HG03575 (cell line): ENCODE measurements around the gene TPD52L2.
"Not testable (repeated sequence)": the region's sequence is repeated elsewhere in the genome, so short reads cannot be mapped to it uniquely, and the experiment has no call there.

ENCODE experiments used
- ATAC-seq: cut with Tn5 transposase; IDR thresholded peaks from one replicate; pipeline ENCODE4 v1.9.1; 2021; ENCODE audit not compliant: unreplicated experiment, insufficient number of reproducible peaks, low FRiP score; ENCODE audit errors: extremely low read depth

The TPD52L2 gene

GRCh38 chr20:63851548-63851943 is 13.5 kb upstream of the TPD52L2 start:
- ATAC-seq, result not testable (repeated sequence)

- not testable (repeated sequence) for ATAC-seq
These were observed 11.4 kb upstream of the TPD52L2 start for GRCh38 chr20:63853733-63854068.

DNA sequence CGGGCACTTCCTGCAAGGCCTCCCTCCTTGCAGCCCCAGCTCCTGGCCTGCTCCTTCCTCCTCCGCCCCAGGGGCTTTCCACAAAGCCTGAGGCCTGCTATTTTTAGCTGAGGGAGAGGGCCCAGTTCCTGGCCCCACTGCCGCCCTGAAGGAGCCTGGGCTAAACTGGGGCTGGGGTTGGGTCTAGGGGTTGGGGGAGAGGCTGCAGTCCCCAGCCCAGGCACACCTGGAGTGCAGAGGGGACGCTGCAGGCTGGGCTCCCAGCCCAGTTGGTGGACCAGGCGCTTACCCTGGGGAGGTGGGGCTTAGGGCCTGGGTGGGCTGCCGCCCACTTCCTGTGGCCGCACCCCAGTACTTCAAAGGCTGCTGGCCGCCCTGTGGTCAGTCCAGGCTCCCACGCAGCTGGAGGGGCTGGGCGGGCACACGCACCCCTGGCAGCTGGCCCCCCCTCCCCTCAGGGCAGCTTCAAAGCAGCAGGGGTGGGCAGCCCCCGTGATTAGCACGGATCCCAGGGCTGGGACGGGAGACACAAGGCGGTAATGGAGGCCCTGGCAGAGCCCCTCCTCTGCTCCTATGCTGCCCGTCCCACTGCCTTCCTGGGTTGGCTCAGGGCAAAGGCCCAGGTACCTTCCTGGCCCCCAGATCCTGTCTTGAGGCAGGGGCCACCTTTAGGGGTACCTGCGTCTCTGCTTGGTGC is 10.9 kb upstream of the TPD52L2 start:
- ATAC-seq, result no peak

DNA sequence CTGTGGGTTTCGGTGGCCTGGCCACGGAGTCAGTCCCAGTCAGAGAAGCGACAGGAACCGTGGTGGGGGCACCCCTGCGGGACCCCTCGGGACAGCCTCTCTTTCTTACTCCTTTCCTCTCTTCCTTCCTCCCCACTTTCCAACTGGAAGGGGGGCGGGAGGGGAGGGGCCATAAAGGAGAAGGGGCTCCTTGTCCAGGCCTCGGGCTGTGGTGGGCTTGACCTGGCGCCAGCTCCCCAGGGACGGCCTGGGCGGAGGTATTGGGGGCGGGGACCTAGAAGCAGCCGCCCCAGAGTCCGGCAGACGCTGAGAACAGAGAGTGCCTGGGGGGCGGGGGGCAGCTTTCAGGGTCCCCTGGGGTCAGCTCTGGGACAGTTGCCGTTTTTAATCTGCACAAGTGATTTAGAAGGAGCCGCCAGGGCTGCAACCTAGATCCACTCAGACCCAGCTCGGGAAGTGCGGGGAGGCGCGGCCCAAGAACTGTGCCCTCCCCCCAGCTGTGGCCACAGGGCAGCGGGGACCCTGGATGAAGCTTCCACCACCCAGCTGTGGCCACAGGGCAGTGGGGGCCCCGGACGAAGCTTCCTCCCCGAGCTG is 10.2 kb upstream of the TPD52L2 start:
- no peak for ATAC-seq

GRCh38 chr20:63855363-63856097 is 9.5 kb upstream of the TPD52L2 start:
- ATAC-seq, result no peak

GRCh38 chr20:63856098-63856511 is 9.0 kb upstream of the TPD52L2 start:
- no peak for ATAC-seq

- ATAC-seq, result no peak
These were observed 7.2 kb upstream of the TPD52L2 start for GRCh38 chr20:63857764-63858392.

DNA sequence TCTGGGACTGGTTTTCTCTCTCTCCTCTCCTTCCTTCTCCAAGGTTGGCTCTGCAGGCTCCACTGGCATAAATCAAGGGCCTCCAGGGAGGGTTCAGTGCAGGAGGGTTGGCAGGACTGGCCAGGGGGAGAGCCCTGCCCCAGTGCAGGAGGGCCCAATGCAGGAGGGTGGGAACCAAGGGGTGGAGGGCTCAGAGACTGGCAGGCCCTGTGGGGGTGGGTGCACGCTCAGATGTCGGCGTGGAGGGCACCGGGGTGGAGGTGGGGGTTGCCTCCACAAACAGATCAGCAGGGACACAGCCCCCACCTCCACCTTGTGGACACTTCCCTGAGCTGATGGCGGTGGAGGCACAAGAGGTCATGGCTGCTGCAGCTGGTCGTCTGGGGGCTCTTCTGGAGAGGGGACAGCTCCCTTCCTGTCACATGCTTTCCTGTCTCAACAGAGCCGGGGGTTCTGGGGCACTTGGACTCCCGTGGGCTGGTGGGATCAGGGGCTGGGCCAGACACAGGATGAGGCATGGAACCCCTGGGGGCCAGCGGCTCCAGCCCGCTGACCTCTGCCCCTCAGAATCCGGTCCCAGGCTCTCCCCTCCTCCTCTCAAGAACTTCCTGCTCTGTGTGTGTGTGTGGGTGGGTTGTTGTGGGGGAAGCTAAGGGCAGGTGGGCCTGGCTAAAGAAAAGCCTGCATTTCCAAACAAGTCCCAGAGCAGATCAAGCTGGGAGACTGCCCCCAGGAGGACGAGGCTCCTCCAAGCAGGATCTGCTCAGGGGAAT is 6.5 kb upstream of the TPD52L2 start:
- ATAC-seq, result no peak

- ATAC-seq, result no peak
These were observed 5.8 kb upstream of the TPD52L2 start for GRCh38 chr20:63859166-63859699.

- ATAC-seq, result no peak
These were observed 4.6 kb upstream of the TPD52L2 start for GRCh38 chr20:63860325-63861051.

GRCh38 chr20:63861365-63861934 is 3.6 kb upstream of the TPD52L2 start, which contains the start of gene ABHD16B:
TSS of gene ABHD16B (plus strand) at chr20:63861498. CDS start at chr20:63861541, 43 bp downstream.
- ATAC-seq, result no peak

DNA sequence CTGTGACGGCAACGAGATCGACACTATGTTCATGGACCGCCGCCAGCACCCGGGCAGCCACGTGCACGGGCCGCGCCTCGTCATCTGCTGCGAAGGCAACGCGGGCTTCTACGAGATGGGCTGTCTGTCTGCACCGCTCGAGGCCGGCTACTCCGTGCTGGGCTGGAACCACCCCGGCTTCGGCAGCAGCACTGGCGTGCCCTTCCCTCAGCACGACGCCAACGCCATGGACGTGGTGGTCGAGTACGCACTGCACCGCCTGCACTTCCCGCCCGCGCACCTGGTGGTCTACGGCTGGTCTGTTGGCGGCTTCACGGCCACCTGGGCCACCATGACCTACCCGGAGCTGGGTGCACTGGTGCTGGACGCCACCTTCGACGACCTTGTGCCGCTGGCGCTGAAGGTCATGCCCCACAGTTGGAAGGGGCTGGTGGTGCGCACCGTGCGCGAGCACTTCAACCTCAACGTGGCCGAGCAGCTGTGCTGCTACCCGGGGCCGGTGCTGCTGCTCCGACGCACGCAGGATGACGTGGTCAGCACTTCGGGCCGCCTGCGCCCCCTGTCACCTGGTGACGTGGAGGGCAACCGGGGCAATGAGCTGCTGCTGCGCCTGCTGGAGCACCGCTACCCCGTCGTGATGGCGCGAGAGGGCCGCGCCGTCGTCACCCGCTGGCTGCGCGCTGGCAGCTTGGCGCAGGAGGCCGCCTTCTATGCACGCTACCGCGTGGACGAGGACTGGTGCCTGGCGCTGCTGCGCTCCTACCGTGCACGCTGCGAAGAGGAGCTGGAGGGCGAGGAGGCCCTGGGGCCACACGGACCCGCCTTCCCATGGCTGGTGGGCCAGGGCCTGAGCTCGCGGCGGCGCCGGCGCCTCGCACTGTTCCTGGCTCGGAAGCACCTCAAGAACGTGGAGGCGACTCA is 2.8 kb upstream of the TPD52L2 start:
- no peak for ATAC-seq

DNA sequence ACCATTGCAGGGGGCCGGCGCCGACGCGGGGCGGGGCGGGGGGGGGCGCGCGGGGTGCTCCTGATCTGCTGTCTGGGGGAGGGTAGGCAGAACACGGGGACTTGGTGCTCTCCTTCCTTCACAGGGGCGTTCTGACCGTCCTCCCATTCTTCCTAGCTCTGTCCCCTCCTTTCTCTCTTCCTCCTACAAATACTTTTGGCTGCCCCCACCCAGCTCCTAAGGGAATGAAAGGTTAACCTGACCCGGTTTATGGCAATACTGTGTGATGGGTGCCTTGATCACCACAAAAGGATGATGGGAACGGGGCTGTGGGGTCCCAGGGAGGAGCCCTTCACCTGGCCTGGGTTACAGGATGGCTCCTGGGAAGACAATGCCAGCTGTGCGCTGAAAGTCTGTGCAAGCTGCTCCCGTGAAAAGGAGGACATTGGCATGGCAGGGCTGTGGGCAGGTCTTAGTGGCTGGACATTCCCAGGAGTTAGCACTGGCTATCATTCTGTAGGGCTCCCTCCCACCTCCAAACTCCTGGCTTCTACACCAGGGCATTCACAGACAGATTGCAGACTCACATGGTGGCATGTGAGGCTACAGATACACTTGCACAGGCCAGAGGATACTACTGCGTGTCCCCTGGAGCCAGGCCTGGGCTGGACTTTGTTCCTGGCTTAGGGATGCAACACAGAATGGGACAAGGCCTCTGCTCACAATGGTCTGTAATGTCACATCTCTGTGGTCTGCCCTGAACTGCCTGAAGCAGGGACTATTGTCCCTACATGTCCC is 1.9 kb upstream of the TPD52L2 start:
- no peak for ATAC-seq

GRCh38 chr20:63863798-63864544 is 1.1 kb upstream of the TPD52L2 start:
- no peak for ATAC-seq

DNA sequence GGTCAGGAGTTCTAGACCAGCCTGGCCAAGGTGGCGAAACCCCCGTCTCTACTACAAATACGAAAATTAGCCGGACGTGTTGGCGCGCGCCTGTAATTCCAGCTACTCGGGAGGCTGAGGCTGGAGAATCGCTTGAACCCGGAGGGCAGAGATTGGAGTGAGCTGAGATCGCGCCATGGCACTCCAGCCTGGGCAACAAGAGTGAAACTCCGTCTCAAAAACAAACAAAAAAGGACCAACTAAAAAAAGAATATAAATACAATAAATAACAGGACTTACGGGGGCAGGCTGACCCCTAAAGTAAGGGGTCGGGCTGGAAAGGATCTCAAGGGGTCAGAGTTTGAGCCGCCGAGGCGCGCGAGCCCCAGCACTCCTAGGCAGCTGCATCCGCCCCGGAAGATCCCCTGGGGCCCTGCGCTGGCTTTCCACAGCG is 509 bp upstream of the TPD52L2 start:
- ATAC-seq, result no peak
